HepG2 (cell line): ENCODE results near the gene SRRM4. TPM values are rescaled to one million over a fixed set of nuclear protein-coding genes. Genes with fewer than 3 reads are reported as not detected.

ENCODE experiments used
- ATAC-seq: fragments of 200-7000 bp; cut with Tn5 transposase; 3 replicates; pipeline ENCODE4 v1.9.1; 2020; ENCODE audit warnings: mild to moderate bottlenecking, moderate library complexity
- BruUV-seq: library from RNA; stranded (reverse); fragments of 400-500 nt; replicated peaks from 2 replicates; lab custom pipeline; 2021; lab: Mats Ljungman, UMichigan
- CTCF ChIA-PET: fragments of 300-600 bp; formaldehyde crosslinking; extraction: SDS; loops from one replicate; lab custom pipeline; 2021; ENCODE audit warnings: low total read pairs, inconsistent platforms, low intra/inter-chr PET ratio; lab: Yijun Ruan, JAX
- POLR2A ChIA-PET: fragments of 350-600 bp; sonication (Branson Sonifier 250); formaldehyde crosslinking; loops from one replicate; lab custom pipeline; 2020; ENCODE audit warnings: antibody characterized with exemption, inconsistent platforms; lab: Yijun Ruan, JAX
- DNase-seq: peaks from one replicate; pipeline ENCODE4 v3.0.0-alpha.2; 2015; ENCODE audit warnings: low spot score
- FAIRE-seq: peaks from 3 replicates; lab custom pipeline; 2011; peaks lifted over from hg19 to GRCh38; lab: Jason Lieb, UNC
- H2AFZ ChIP-seq: one replicate; pipeline ENCODE4 v1.6.1; 2011; ENCODE audit warnings: low read length, inconsistent platforms
- H3K27ac ChIP-seq: fragments of 300-600 bp; 3 replicates; pipeline ENCODE4 v1.8.0; 2011; ENCODE audit warnings: mixed run types, mild to moderate bottlenecking, mixed read lengths, low read length, inconsistent platforms; ENCODE audit not compliant: insufficient read depth; ENCODE audit errors: extremely low read length
- H3K27me3 ChIP-seq, 2 experiments: fragments of 200-600 bp in 1 of 2; 2 replicates in 1 of 2; 3 replicates in 1 of 2; pipeline versions ENCODE4 v1.6.0 to v1.8.0; 2011; ENCODE audit warnings: low read length in 2 of 2, mild to moderate bottlenecking in 2 of 2, moderate library complexity in 2 of 2, inconsistent platforms in 1 of 2; ENCODE audit not compliant: insufficient read depth in 2 of 2, control insufficient read depth in 1 of 2
- H3K36me3 ChIP-seq, 2 experiments: fragments of 200-600 bp in 1 of 2; replicated peaks in 1 of 2; 2 replicates in 1 of 2; 3 replicates in 1 of 2; pipeline versions ENCODE4 v1.5.1 to v1.8.0; 2011; ENCODE audit warnings: low read length in 2 of 2, inconsistent platforms in 1 of 2; ENCODE audit not compliant: insufficient read depth in 2 of 2, control insufficient read depth in 1 of 2
- H3K4me1 ChIP-seq: 2 replicates; pipeline ENCODE4 v1.5.1; 2012; ENCODE audit warnings: low read length, inconsistent platforms; ENCODE audit not compliant: insufficient read depth
- H3K4me2 ChIP-seq: 2 replicates; pipeline ENCODE4 v1.6.0; 2011; ENCODE audit warnings: low read depth, low read length, inconsistent platforms
- H3K4me3 ChIP-seq, 3 experiments: fragments of 200-600 bp in 1 of 3; sonication (generic), shearing (Covaris generic) in 1 of 3; replicated peaks in 1 of 3; 2 replicates each; pipeline ENCODE4 v1.5.1; 2011 to 2016; ENCODE audit warnings: low read length in 3 of 3, inconsistent platforms in 2 of 3, low read depth in 2 of 3, mild to moderate bottlenecking in 2 of 3, control low read depth in 1 of 3, mixed read lengths in 1 of 3; ENCODE audit not compliant: insufficient read depth in 1 of 3
- H3K79me2 ChIP-seq: one replicate; pipeline ENCODE4 v1.6.1; 2011; ENCODE audit warnings: low read length, inconsistent platforms; ENCODE audit not compliant: insufficient read depth
- H3K9ac ChIP-seq: 2 replicates; pipeline ENCODE4 v1.6.0; 2011; ENCODE audit warnings: mild to moderate bottlenecking, low read depth, low read length, inconsistent platforms; ENCODE audit not compliant: insufficient read depth
- H3K9me3 ChIP-seq: 2 replicates; pipeline ENCODE4 v1.5.1; 2012; ENCODE audit warnings: mild to moderate bottlenecking, low read length
- H4K20me1 ChIP-seq: 2 replicates; pipeline ENCODE4 v1.6.0; 2011; ENCODE audit warnings: inconsistent platforms, mild to moderate bottlenecking, low read length, moderate library complexity; ENCODE audit not compliant: insufficient read depth
- ATRX ChIP-seq: sonication (generic); formaldehyde crosslinking; IDR thresholded peaks from 2 replicates; pipeline ENCODE4 v1.4.0; 2020; ENCODE audit warnings: missing genetic modification reagents, borderline replicate concordance
- HNRNPK ChIP-seq: fragments of 200-400 bp; formaldehyde crosslinking; IDR thresholded peaks from 2 replicates; pipeline ENCODE4 v1.6.1; 2018; ENCODE audit warnings: low read length, low read depth, moderate library complexity, mild to moderate bottlenecking; ENCODE audit not compliant: poor library complexity, severe bottlenecking
- RFXANK ChIP-seq: IDR thresholded peaks from 2 replicates; pipeline ENCODE4 v1.6.1; 2016
- SRSF9 ChIP-seq: fragments of 200-400 bp; formaldehyde crosslinking; IDR thresholded peaks from 2 replicates; pipeline ENCODE4 v1.6.1; 2018; ENCODE audit warnings: borderline replicate concordance, mild to moderate bottlenecking, low read depth, low read length; ENCODE audit not compliant: insufficient read depth, poor library complexity, severe bottlenecking
- TAF1 ChIP-seq: sonication (generic); formaldehyde crosslinking; IDR thresholded peaks from 2 replicates; pipeline ENCODE4 v1.4.0; 2020; ENCODE audit warnings: missing genetic modification reagents
- ZC3H4 ChIP-seq: sonication (generic); formaldehyde crosslinking; IDR thresholded peaks from 2 replicates; pipeline ENCODE4 v1.4.0; 2020; ENCODE audit warnings: missing genetic modification reagents, borderline replicate concordance
- ZNF264 ChIP-seq: sonication (generic); formaldehyde crosslinking; IDR thresholded peaks from 2 replicates; pipeline ENCODE4 v1.4.0; 2020; ENCODE audit warnings: missing genetic modification reagents
- ZNF382 ChIP-seq: sonication (generic); formaldehyde crosslinking; IDR thresholded peaks from 2 replicates; pipeline ENCODE4 v1.5.0; 2020; ENCODE audit warnings: missing genetic modification reagents, mild to moderate bottlenecking, borderline replicate concordance
- ZSCAN25 ChIP-seq: sonication (generic); formaldehyde crosslinking; IDR thresholded peaks from 2 replicates; pipeline ENCODE4 v1.8.0; 2022; ENCODE audit warnings: mild to moderate bottlenecking, missing genetic modification reagents
- WGBS: methylation state at CpG from one replicate; pipeline ENCODE4 v1.1.6; 2017; ENCODE audit warnings: low lambda C conversion rate; 5-methylcytosine and 5-hydroxymethylcytosine counted together
- in situ Hi-C: cut with HindIII; loops from 2 replicates; pipeline ENCODE4 v1.10.0; 2017; ENCODE audit warnings: low pct_unique_long_range_greater_than_20kb; ENCODE audit not compliant: extremely low pct_ligation_motif_present
- intact Hi-C: fragments of 100-400 bp; cut with micrococcal nuclease; formaldehyde crosslinking; loops from one replicate; pipeline ENCODE4 v1.10.0; 2022; ENCODE audit not compliant: unreplicated experiment
- polyA plus RNA-seq, 8 experiments: library from polyadenylated mRNA; depleted of rRNA in 3 of 8; stranded (reverse) in 7 of 8; unstranded in 1 of 8; fragments of >200 nt; fragmentation: Illumina TruSeq in 4 of 8; extraction: Trizol in 4 of 8; gene quantifications; 2 replicates each; pipeline versions ENCODE4 v1.2.1 to v1.2.3, GENCODE V29; 2011 to 2016; ENCODE audit warnings: low read depth in 4 of 8, missing spikeins in 1 of 8, mixed read lengths in 1 of 8; ENCODE audit not compliant: insufficient read depth in 1 of 8
- total RNA-seq, 5 experiments: library from RNA; depleted of rRNA; stranded (reverse); fragments of >200 nt; fragmentation: Illumina TruSeq; extraction: Trizol; gene quantifications; 2 replicates each; pipeline ENCODE4 v1.2.3, GENCODE V29; 2016; ENCODE audit warnings: low read depth in 1 of 5
- TF ChIP-seq, protein P1 (sequence below): sonication (generic); formaldehyde crosslinking; IDR thresholded peaks from 2 replicates; pipeline ENCODE4 v1.4.0; 2020; ENCODE audit warnings: missing genetic modification reagents
- TF ChIP-seq, protein P2 (sequence below), 2 experiments: sonication (generic) in 1 of 2; formaldehyde crosslinking in 1 of 2; IDR thresholded peaks; 2 replicates each; pipeline versions ENCODE4 v1.4.0 to v1.6.1; 2016 to 2020; ENCODE audit warnings: borderline replicate concordance in 1 of 2, low read depth in 1 of 2, mild to moderate bottlenecking in 1 of 2, missing genetic modification reagents in 1 of 2

SRRM4 gene
- total and polyA plus RNA-seq, 2 of the 13 experiments (the other 11 are each of a cell fraction or from before 2014, with no cell fraction given), result not detected

DNA sequence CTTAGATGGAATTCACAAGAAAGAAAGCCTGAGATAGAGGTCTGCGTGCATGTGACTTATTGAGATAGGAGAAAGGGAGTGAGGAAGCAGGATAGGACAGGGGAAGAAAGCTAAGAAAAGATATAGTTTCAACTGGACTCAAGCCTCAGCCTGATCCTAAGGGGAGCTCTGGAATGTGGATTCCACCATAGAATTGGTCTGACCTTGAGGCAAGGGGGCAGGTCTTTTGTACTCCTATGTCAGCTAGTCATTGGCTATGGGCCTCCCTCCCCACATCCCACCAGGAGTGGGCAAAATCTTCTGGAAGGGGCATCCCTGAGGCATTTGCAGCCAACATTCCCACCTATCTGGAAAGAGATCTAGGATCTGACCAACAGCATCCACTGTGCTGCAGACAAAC lies 108.9 kb downstream of the SRRM4 start (continued):
- TF ChIP-seq SRSF9 (no peak), ZC3H4 (CRISPR knock-in tag) (no peak), TAF1 (no peak), ZSCAN25 (CRISPR knock-in tag) (no peak)
- TF ChIP-seq, all 625 proteins: peak for 0

DNA sequence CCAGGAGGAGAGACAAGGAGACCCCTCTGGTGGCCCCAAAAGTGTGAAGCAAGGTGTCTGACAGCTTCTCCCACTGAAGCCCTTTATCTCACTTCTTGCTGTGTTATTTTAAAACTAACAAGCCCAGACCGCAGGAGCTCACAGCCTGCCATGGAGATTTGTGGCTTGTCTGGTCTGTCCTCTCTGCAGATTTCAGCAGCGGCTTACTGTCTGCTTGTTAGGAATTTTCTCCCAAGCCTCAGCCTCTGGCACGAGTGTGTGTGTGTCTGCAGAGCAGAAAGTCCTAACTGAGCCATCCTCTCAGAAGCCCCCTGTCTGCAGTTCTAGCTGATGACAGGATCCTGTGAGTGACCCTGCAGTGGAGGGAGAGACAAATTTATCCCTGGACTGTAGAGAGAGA lies 109.5 kb downstream of the SRRM4 start:
- Histone ChIP-seq H3K4me1 (no peaks in the 10 kb centered on the region), H3K4me3 (no peak overlapping the region), H3K79me2 (no peaks in the 10 kb centered on the region), H2AFZ (no peak overlapping the region), H3K36me3 (no peaks in the 10 kb centered on the region), H3K9ac (no peak overlapping the region), H3K27ac (no peak overlapping the region), H4K20me1 (no peaks in the 10 kb centered on the region), H3K4me2 (no peak overlapping the region), H3K9me3 (no peaks in the 10 kb centered on the region), H3K27me3 (0 out of 5 replicates have a peak, but pooled peaks cover 0 to 3% of the 10 kb centered on the region in 2 experiments)
- ChIA-PET POLR2A (no interaction called here), CTCF (no interaction called here)
- in situ Hi-C loops, result no loop called here
- intact Hi-C loops, result no loop called here
- FAIRE-seq, result no peak
- ATAC-seq, result no peak
- TF ChIP-seq ZNF382 (CRISPR knock-in tag), result no peak
- no peak for TF ChIP-seq ZNF264 (CRISPR knock-in tag)
- TF ChIP-seq HNRNPK, result no peak
- TF ChIP-seq, protein P1, sequence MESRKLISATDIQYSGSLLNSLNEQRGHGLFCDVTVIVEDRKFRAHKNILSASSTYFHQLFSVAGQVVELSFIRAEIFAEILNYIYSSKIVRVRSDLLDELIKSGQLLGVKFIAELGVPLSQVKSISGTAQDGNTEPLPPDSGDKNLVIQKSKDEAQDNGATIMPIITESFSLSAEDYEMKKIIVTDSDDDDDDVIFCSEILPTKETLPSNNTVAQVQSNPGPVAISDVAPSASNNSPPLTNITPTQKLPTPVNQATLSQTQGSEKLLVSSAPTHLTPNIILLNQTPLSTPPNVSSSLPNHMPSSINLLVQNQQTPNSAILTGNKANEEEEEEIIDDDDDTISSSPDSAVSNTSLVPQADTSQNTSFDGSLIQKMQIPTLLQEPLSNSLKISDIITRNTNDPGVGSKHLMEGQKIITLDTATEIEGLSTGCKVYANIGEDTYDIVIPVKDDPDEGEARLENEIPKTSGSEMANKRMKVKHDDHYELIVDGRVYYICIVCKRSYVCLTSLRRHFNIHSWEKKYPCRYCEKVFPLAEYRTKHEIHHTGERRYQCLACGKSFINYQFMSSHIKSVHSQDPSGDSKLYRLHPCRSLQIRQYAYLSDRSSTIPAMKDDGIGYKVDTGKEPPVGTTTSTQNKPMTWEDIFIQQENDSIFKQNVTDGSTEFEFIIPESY (CRISPR knock-in tag), result no peak
- TF ChIP-seq, protein P2, sequence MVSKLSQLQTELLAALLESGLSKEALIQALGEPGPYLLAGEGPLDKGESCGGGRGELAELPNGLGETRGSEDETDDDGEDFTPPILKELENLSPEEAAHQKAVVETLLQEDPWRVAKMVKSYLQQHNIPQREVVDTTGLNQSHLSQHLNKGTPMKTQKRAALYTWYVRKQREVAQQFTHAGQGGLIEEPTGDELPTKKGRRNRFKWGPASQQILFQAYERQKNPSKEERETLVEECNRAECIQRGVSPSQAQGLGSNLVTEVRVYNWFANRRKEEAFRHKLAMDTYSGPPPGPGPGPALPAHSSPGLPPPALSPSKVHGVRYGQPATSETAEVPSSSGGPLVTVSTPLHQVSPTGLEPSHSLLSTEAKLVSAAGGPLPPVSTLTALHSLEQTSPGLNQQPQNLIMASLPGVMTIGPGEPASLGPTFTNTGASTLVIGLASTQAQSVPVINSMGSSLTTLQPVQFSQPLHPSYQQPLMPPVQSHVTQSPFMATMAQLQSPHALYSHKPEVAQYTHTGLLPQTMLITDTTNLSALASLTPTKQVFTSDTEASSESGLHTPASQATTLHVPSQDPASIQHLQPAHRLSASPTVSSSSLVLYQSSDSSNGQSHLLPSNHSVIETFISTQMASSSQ (IDR thresholded peaks at IDR 0.05; ENCODE audit: low read depth), result no peak
- TF ChIP-seq, protein P2 (CRISPR knock-in tag; IDR thresholded peaks at IDR 0.05; ENCODE audit: borderline replicate concordance), result no peak
- no peak for TF ChIP-seq ATRX (CRISPR knock-in tag)
- TF ChIP-seq RFXANK, result no peak
- 0% methylated on average over 3 of the region's 3 CpGs for WGBS
- no peak for DNase-seq
- BruUV-seq, result no TSS peak
